B cell (primary cell): ENCODE results near the gene TEDC2. TPM values are rescaled to one million over a fixed set of nuclear protein-coding genes. Genes with fewer than 3 reads are reported as not detected.

Experiments
- ATAC-seq: fragments of 200-7000 bp; cut with Tn5 transposase; one replicate; pipeline ENCODE4 v1.10.0; 2021; ENCODE audit warnings: low read depth, mild to moderate bottlenecking, moderate number of reproducible peaks, moderate library complexity
- CTCF ChIA-PET: fragments of 350-600 bp; sonication (Branson Sonifier 250); formaldehyde crosslinking; loops from one replicate; lab custom pipeline; 2021; ENCODE audit warnings: antibody characterized with exemption, inconsistent platforms; lab: Charles Lee
- POLR2A ChIA-PET: fragments of 350-600 bp; sonication (Branson Sonifier 250); formaldehyde crosslinking; loops from one replicate; lab custom pipeline; 2021; ENCODE audit warnings: antibody characterized with exemption; lab: Charles Lee
- DNase-seq: peaks from one replicate; pipeline ENCODE4 v3.0.0; 2013
- H2AFZ ChIP-seq: 2 replicates; pipeline ENCODE4 v1.6.1; 2012; ENCODE audit warnings: mild to moderate bottlenecking, low read depth, low read length; ENCODE audit not compliant: insufficient read depth, poor library complexity, severe bottlenecking
- H3K27ac ChIP-seq, 2 donors: 1 replicate in 1 of 2; 2 replicates in 1 of 2; pipeline ENCODE4 v1.5.1; 2012 to 2013; ENCODE audit warnings: low read length in 2 of 2, mild to moderate bottlenecking in 2 of 2, moderate library complexity in 1 of 2
- H3K27me3 ChIP-seq, 4 experiments: fragments of 200-600 bp in 1 of 4; sonication (generic) in 1 of 4; replicated peaks in 1 of 4; 1 replicate in 2 of 4; 2 replicates in 2 of 4; pipeline versions ENCODE4 v1.6.1 to v1.7.0; 2013 to 2016; ENCODE audit warnings: low read length in 3 of 4, mild to moderate bottlenecking in 2 of 4, mixed read lengths in 1 of 4, moderate library complexity in 1 of 4; ENCODE audit not compliant: insufficient read depth in 4 of 4, control insufficient read depth in 3 of 4; ENCODE audit errors: control extremely low read depth in 1 of 4
- H3K36me3 ChIP-seq, 2 experiments: replicated peaks in 1 of 2; 1 replicate in 1 of 2; 2 replicates in 1 of 2; pipeline versions ENCODE4 v1.6.1 to v1.7.1; 2013; ENCODE audit warnings: low read length in 1 of 2; ENCODE audit not compliant: insufficient read depth in 2 of 2, control insufficient read depth in 1 of 2; ENCODE audit errors: control extremely low read depth in 1 of 2, extremely low read depth in 1 of 2
- H3K4me1 ChIP-seq, 2 donors: fragments of 200-600 bp in 1 of 2; sonication (generic) in 1 of 2; 1 replicate in 1 of 2; 2 replicates in 1 of 2; pipeline versions ENCODE4 v1.5.1 to v1.6.1; 2013 to 2017; ENCODE audit warnings: low read length in 2 of 2; ENCODE audit not compliant: control insufficient read depth in 2 of 2, insufficient read depth in 2 of 2
- H3K4me2 ChIP-seq: replicated peaks from 2 replicates; pipeline ENCODE3; 2012; ENCODE audit warnings: mild to moderate bottlenecking, low read depth, low read length; ENCODE audit not compliant: poor library complexity, severe bottlenecking
- H3K4me3 ChIP-seq, 5 experiments: fragments of 200-600 bp in 1 of 5; sonication (generic) in 1 of 5; 1 replicate in 3 of 5; 2 replicates in 2 of 5; pipeline versions ENCODE4 v1.5.1 to v1.7.0; 2011 to 2016; ENCODE audit warnings: low read length in 4 of 5, mild to moderate bottlenecking in 4 of 5, low read depth in 2 of 5, control low read depth in 1 of 5, moderate library complexity in 1 of 5; ENCODE audit not compliant: insufficient read depth in 1 of 5; ENCODE audit errors: control extremely low read depth in 1 of 5, extremely low read depth in 1 of 5
- H3K79me2 ChIP-seq: fragments of 200-600 bp; sonication (generic); one replicate; pipeline ENCODE4 v1.6.0; 2016; ENCODE audit warnings: low read length; ENCODE audit not compliant: control insufficient read depth, insufficient read depth
- H3K9ac ChIP-seq: fragments of 200-600 bp; sonication (generic); 2 replicates; pipeline ENCODE4 v1.6.1; 2017; ENCODE audit warnings: mild to moderate bottlenecking, low read length, moderate library complexity
- H3K9me3 ChIP-seq, 3 donors: one replicate each; pipeline versions ENCODE4 v1.6.1 to v1.7.1; 2013; ENCODE audit warnings: low read length in 2 of 3; ENCODE audit not compliant: control insufficient read depth in 2 of 3, insufficient read depth in 1 of 3; ENCODE audit errors: control extremely low read depth in 1 of 3
- H4K20me1 ChIP-seq: 2 replicates; pipeline ENCODE4 v1.6.0; 2012; ENCODE audit warnings: mild to moderate bottlenecking, low read length; ENCODE audit not compliant: insufficient read depth, control insufficient read depth, poor library complexity, severe bottlenecking
- H3K27ac Mint-ChIP-seq: one replicate; pipeline ENCODE4 v1.8.0; 2021; ENCODE audit warnings: mixed read lengths
- H3K27me3 Mint-ChIP-seq: one replicate; pipeline ENCODE4 v1.8.0; 2021; ENCODE audit warnings: mixed read lengths
- H3K4me1 Mint-ChIP-seq: one replicate; pipeline ENCODE4 v1.8.0; 2021; ENCODE audit warnings: mixed read lengths
- H3K4me3 Mint-ChIP-seq: one replicate; pipeline ENCODE4 v1.8.0; 2021; ENCODE audit warnings: mixed read lengths
- H3K9me3 Mint-ChIP-seq: one replicate; pipeline ENCODE4 v1.8.0; 2022; ENCODE audit warnings: mixed read lengths; ENCODE audit not compliant: insufficient read depth
- EZH2 ChIP-seq: IDR thresholded peaks from 2 replicates; pipeline ENCODE4 v1.6.1; 2012; ENCODE audit warnings: borderline replicate concordance, low read depth, mild to moderate bottlenecking, moderate library complexity, low read length; ENCODE audit not compliant: insufficient read depth, poor library complexity, severe bottlenecking
- WGBS: methylation state at CpG from one replicate; pipeline ENCODE4 v1.1.5; 2013; ENCODE audit warnings: missing lambda C conversion rate; ENCODE audit not compliant: insufficient coverage; 5-methylcytosine and 5-hydroxymethylcytosine counted together
- intact Hi-C: fragments of 100-400 bp; cut with micrococcal nuclease; formaldehyde crosslinking; loops from one replicate; pipeline ENCODE4 v1.10.0; 2022
- polyA plus RNA-seq: library from polyadenylated mRNA; depleted of rRNA; stranded (reverse); fragments of >200 nt; gene quantifications from 2 replicates; pipeline ENCODE4 v1.2.3, GENCODE V29; 2012
- total RNA-seq, 2 donors: library from RNA; stranded (reverse); fragments of 120-200 nt in 1 of 2; gene quantifications; 1 replicate in 1 of 2; 2 replicates in 1 of 2; pipeline versions ENCODE4 v1.2.3 to v1.2.4, GENCODE V29; 2013 to 2022
- TF ChIP-seq, protein P1 (sequence below): fragments of 200-600 bp; IDR thresholded peaks from one replicate; pipeline ENCODE4 v1.8.0; 2022; ENCODE audit warnings: antibody characterized with exemption, mild to moderate bottlenecking

Gene TEDC2
- total and polyA plus RNA-seq, 2 donors (not counting 1 experiment from before 2014, with no cell fraction given), result 1.1 to 2.9 TPM

DNA sequence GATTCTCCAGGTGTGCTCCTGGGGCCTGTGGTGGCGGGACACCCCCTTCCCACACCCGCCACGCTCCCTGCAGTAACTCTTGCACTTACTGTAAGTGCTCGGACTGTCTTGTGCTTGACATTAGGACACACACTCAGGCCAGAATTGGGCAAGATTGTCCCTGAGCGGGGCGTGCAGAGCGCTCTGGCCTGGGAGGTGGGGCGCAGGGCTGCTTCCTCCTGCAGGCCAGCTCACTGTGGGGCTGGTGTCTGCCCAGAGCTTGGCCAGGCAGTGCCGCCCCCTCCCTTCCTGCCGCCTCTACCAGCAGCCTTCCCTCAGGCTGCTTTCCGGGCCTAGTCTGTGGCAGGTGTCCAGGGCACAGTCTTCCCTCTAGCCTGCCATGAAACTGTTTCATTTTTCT, 47.8 kb downstream of the TEDC2 start:
- TF ChIP-seq, protein P1, sequence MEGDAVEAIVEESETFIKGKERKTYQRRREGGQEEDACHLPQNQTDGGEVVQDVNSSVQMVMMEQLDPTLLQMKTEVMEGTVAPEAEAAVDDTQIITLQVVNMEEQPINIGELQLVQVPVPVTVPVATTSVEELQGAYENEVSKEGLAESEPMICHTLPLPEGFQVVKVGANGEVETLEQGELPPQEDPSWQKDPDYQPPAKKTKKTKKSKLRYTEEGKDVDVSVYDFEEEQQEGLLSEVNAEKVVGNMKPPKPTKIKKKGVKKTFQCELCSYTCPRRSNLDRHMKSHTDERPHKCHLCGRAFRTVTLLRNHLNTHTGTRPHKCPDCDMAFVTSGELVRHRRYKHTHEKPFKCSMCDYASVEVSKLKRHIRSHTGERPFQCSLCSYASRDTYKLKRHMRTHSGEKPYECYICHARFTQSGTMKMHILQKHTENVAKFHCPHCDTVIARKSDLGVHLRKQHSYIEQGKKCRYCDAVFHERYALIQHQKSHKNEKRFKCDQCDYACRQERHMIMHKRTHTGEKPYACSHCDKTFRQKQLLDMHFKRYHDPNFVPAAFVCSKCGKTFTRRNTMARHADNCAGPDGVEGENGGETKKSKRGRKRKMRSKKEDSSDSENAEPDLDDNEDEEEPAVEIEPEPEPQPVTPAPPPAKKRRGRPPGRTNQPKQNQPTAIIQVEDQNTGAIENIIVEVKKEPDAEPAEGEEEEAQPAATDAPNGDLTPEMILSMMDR, result no peak
- TF ChIP-seq EZH2, result no peak
- Histone ChIP-seq H3K4me1 (peaks cover 59 to 65% of the 10 kb centered on the region in 2 donors), H3K9ac (peak overlapping the region; percentile 38), H3K79me2 (peaks cover 26% of the 10 kb centered on the region), H3K36me3 (no peaks in the 10 kb centered on the region), H3K4me2 (peak overlapping the region; percentile 76), H3K4me3 (peak overlapping the region in 2 of 5 experiments; percentile 1 to 12), H3K27ac (peak overlapping the region; percentile 83 to 100), H3K27me3 (no peaks in the 10 kb centered on the region), H2AFZ (peak overlapping the region; percentile 48), H4K20me1 (no peaks in the 10 kb centered on the region), H3K9me3 (no peaks in the 10 kb centered on the region)
- WGBS, result 55% methylated on average over 10 of the region's 11 CpGs
- intact Hi-C loops, result loop anchor here (1.0 to 10.0 kb wide), 4 partner anchors 13 to 483 kb away; partner anchors contain the start of genes AMDHD2, ECI1 and NHERF2
- H3K27me3 Mint-ChIP-seq, result no peaks in the 10 kb centered on the region
- peaks cover 65% of the 10 kb centered on the region for H3K4me1 Mint-ChIP-seq
- H3K4me3 Mint-ChIP-seq, result peak overlapping the region; percentile 56
- ChIA-PET POLR2A (interaction anchor here (0.8 to 1.4 kb wide), 2 partner anchors 13 to 239 kb away, joined by 3 to 19 read pairs; partner anchors contain the start of gene AMDHD2), CTCF (interaction anchor here (0.7 to 2.2 kb wide), 9 partner anchors 11 to 256 kb away, joined by 3 to 11 read pairs (median 4); partner anchors contain the start of genes AMDHD2, ECI1 and PDPK1)
- no peaks in the 10 kb centered on the region for H3K9me3 Mint-ChIP-seq
- H3K27ac Mint-ChIP-seq, result peak overlapping the region; percentile 93
- DNase-seq, result no peak
- ATAC-seq, result no peak

DNA sequence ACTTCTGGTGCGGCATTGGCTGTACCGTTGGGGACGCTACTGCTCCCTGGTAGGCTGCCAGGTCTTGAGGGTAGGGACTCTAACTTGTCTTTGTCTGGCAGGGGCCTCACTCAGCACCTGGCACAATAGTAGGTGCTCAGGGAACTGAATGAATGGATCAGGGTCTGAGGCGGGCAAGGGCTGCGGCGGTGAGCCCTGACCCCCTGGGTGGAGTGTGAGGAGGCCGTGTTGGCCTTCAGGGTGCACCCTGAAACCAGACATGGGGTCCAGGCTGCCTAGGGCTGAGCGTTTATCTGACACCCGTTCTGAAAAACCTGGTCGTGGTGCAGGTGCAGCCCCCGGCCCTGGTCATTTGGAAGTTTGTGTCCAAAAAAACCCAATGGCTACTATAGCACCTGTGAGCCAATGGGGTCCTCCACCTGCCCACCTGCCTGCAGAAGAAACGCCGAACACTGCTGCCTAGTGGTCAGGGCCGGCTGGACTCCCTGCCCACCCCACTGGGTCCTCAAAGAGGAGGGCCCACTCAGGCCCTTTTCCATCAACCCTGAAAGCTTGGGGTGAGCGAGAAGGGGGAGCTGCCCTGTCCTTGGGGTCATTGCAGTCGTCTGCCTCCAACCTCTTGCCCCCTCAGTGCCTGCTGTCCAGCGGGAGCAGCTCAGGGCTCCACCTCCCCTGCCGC, 49.0 kb downstream of the TEDC2 start:
- DNase-seq (no peak), ATAC-seq (no peak)
- H3K4me3 ChIP-seq, result no peak overlapping the region
- H3K4me1 Mint-ChIP-seq, result peaks cover 74% of the 10 kb centered on the region
- H3K36me3 ChIP-seq, result no peaks in the 10 kb centered on the region
- peaks cover 30% of the 10 kb centered on the region for H3K79me2 ChIP-seq
- no peaks in the 10 kb centered on the region for H3K9me3 Mint-ChIP-seq
- H3K4me2 ChIP-seq, result peak overlapping the region; percentile 76
- H3K27ac ChIP-seq, result peak overlapping the region; percentile 83 to 100
- no peaks in the 10 kb centered on the region for H3K27me3 Mint-ChIP-seq
- WGBS, result 97% methylated on average over 18 of the region's 18 CpGs
- H3K27me3 ChIP-seq, result no peaks in the 10 kb centered on the region
- peak overlapping the region; percentile 75 for H3K4me3 Mint-ChIP-seq
- CTCF ChIA-PET, result interaction anchor here (1.7 to 2.7 kb wide), 4 partner anchors 11 to 314 kb away, joined by 5 to 12 read pairs (median 9); partner anchors contain the start of gene AMDHD2
- POLR2A ChIA-PET, result interaction anchor here (0.8 to 1.7 kb wide), 2 partner anchors 11 to 240 kb away, joined by 3 to 7 read pairs; partner anchors contain the start of gene AMDHD2
- intact Hi-C loops, result loop anchor here (5.0 to 10.0 kb wide), 2 partner anchors 257 to 484 kb away; partner anchors contain the start of genes ECI1 and NHERF2
- H3K9ac ChIP-seq, result no peak overlapping the region
- H4K20me1 ChIP-seq, result no peaks in the 10 kb centered on the region
- no peaks in the 10 kb centered on the region for H3K9me3 ChIP-seq
- no peak overlapping the region for H2AFZ ChIP-seq
- peak overlapping the region; percentile 93 for H3K27ac Mint-ChIP-seq
- TF ChIP-seq, protein P1, result no peak
- H3K4me1 ChIP-seq, result peaks cover 66 to 72% of the 10 kb centered on the region in 2 donors
